ENCODE results near the gene CD70.

GRCh38 chr19:6610934-6611852 lies 20.2 kb upstream of the CD70 start:
- no peak for TF ChIP-seq POLR2A (IDR thresholded peaks at IDR 0.05)
- no peak for TF ChIP-seq CTCF (IDR thresholded peaks at IDR 0.05 in 4 of 5, conservative IDR thresholded peaks at IDR 0.05 in 1 of 5)

Data from gastrocnemius medialis (tissue), 4 donors.